GM15510 (cell line): Measurements from ENCODE around the gene MRPS11.

Experiments used
- POLR2A ChIP-seq: IDR thresholded peaks from 3 replicates; pipeline ENCODE4 v1.6.1; 2011; ENCODE audit warnings: borderline replicate concordance; ENCODE audit not compliant: insufficient read length; ENCODE audit errors: extremely low read depth

The MRPS11 gene

GRCh38 chr15:88505721-88506120, 38.2 kb downstream of the MRPS11 start:
- TF ChIP-seq POLR2A = no peak

- TF ChIP-seq POLR2A = no peak
These were observed 39.1 kb downstream of the MRPS11 start for GRCh38 chr15:88506628-88507027.

- no peak for TF ChIP-seq POLR2A
These were observed 41.8 kb downstream of the MRPS11 start for GRCh38 chr15:88509321-88509720.

DNA sequence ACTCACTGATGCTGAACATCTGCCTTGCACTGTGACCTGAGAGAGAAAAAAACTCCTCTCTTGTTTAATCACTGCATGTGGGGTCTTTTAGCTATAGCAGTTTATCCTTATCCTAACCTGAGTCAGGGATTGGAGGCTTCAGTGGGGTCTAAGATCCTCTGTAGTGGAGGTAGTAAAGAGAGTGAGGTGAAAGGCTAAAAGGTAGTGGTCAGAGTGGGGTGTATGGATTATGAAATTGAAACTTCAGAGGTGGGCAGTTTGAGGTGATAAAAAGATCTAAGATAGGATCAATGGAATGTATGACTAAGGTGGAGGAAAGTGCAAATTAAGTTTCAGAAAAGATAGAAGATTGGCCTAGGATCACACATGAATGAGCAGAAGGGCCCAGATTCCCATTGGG, 42.5 kb downstream of the MRPS11 start:
- no peak for TF ChIP-seq POLR2A

- TF ChIP-seq POLR2A = no peak
These were observed 43.7 kb downstream of the MRPS11 start for GRCh38 chr15:88511161-88511560.

GRCh38 chr15:88512078-88512477, 44.6 kb downstream of the MRPS11 start:
- TF ChIP-seq POLR2A = no peak

DNA sequence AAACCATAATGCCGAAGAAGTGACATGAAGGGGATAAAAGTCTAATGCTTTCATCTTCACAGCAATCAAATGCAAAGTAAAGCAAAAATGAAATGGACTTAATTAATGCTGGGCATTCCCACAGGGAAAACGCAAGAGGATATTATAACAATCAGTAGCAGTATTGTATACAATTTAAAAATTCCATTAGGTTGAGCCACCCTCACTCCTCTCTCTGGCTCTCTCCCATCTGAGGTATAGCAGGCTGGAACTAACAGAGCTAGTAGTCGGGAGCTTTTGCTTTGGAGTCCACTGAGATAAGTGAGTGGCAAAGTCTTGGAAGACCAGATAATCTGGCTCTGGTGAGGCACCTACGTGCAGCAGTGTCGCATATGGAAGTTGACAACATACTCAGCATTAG, 45.1 kb downstream of the MRPS11 start:
- no peak for TF ChIP-seq POLR2A

DNA sequence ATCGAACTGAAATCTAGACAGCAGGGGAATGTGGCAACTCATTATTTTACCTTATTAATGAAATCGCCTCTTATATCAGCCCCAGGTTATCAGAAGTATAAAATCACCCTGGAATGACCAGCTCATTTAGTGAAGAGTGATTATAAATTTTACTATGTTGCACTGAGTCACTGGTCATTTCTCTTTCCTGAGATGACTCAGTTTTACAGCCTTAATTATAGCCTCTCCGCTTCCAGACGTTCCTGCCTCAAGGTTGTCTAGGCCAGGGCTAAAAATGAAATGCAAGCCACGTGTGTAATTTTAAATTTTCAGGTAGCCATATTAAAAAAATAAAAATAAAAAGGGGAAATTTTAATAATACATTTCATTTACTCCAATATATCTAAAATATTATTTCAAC, 45.7 kb downstream of the MRPS11 start:
- TF ChIP-seq POLR2A = no peak

- no peak for TF ChIP-seq POLR2A
These were observed 51.4 kb downstream of the MRPS11 start for GRCh38 chr15:88518903-88519302.

DNA sequence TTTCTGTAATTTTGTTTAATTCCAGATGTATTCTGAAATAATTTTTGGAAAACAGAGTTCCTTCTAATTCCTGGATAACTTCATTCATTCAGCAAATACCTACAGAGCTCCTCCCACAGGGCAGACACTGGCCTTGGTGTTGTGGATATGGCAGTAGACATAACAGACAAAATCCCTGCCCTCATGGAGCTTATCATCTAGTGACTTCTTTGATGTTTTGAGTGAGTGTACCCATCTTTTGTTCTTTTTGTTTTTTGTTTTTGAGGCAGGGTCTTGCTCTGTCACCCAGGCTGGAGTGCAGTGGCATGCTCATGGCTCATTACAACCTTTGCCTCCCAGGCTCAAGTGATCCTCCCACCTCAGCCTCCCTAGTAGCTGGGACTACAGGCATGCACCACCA, 57.9 kb downstream of the MRPS11 start:
- TF ChIP-seq POLR2A = no peak

DNA sequence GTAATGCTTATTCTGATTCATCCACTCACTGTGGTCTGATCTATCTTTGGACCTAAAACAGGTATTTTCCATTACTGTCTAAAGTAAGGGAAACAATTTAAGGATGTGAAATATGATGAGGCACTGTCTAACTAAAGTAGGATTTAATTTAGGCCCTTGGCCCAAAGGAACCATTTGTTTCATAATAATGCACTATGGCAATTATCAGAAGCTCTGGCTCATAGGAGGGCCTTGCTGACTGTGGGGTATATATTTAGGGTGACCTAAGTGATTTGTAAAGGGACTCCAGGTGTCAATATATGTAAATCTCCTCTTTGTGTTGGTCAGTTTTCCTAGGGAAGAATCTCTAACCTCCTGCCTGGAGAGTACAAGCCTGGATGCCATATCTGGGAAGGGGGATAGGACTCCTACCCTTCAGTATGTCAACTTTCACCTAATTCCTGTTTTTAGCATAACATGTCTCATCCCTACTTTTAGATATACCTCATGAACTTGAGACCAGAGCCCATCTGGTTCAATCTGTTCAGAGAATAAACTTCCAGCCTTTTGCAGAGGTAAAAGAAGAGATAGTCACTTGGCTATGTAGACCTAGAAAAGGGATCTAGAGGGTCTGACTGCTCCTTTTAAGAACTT, 58.9 kb downstream of the MRPS11 start:
- TF ChIP-seq POLR2A = no peak

- no peak for TF ChIP-seq POLR2A
These were observed 61.6 kb downstream of the MRPS11 start for GRCh38 chr15:88529021-88529630.
